Bronchial epithelial cell (primary cell): ENCODE results near the gene WASHC2A. TPM values are rescaled to one million over a fixed set of nuclear protein-coding genes. Genes with fewer than 3 reads are reported as not detected.
A peak's percentile ranks its signal among the peaks of the same experiment; 100 is the strongest.
"Not testable (repeated sequence)": the region's sequence is repeated elsewhere in the genome, so short reads cannot be mapped to it uniquely, and the experiment has no call there.

Experiments used
- DNase-seq: peaks from one replicate; pipeline ENCODE4 v3.0.0-alpha.2; 2010; ENCODE audit warnings: low read depth
- FAIRE-seq: peaks from 2 replicates; lab custom pipeline; 2011; peaks lifted over from hg19 to GRCh38; lab: Jason Lieb, UNC
- H3K27me3 ChIP-seq: 2 replicates; pipeline ENCODE4 v1.5.1; 2011; ENCODE audit warnings: low read length; ENCODE audit not compliant: control insufficient read depth, insufficient read depth
- H3K36me3 ChIP-seq: 2 replicates; pipeline ENCODE4 v1.5.1; 2011; ENCODE audit warnings: low read length; ENCODE audit not compliant: control insufficient read depth, insufficient read depth
- H3K4me3 ChIP-seq: 2 replicates; pipeline ENCODE4 v1.5.1; 2011; ENCODE audit warnings: mild to moderate bottlenecking, low read depth, low read length, control low read depth
- CTCF ChIP-seq: IDR thresholded peaks from 2 replicates; pipeline ENCODE4 v1.5.1; 2011; ENCODE audit warnings: mild to moderate bottlenecking, moderate library complexity, low read length, control low read depth, inconsistent platforms; ENCODE audit not compliant: insufficient read depth, severe bottlenecking
- total RNA-seq: library from RNA; depleted of rRNA; stranded (reverse); fragments of >200 nt; gene quantifications from 2 replicates; pipeline ENCODE4 v1.2.1, GENCODE V29; 2014

WASHC2A gene
- total RNA-seq, 1 donor from 2014 or later: 24.0 TPM

DNA sequence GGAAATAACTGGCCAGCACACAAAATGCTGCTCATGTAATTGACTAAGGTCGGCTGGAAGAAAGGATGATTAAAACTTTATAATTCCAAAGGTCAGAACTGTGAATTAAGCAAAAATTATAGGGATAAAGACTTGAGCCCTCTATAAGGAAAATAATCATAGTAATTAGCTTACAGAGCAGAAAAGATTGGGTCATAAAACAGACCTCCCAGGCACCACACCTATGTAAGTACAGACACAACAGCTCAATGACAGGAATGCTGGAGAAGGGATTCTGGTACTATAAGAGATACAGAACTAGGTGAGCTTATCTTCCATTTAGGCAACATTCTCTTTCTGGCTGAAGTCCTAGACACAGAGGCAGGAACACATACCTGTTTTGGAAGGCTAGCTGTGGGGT lies 9.0 kb upstream of the WASHC2A start:
- not testable (repeated sequence) for H3K4me3 ChIP-seq, DNase-seq, FAIRE-seq, H3K27me3 ChIP-seq, H3K36me3 ChIP-seq

- not testable (repeated sequence) for H3K27me3 ChIP-seq, H3K4me3 ChIP-seq, H3K36me3 ChIP-seq, FAIRE-seq
- peak; percentile 29 for DNase-seq
Measured at GRCh38 chr10:50059946-50060345, 7.8 kb upstream of the WASHC2A start.

DNA sequence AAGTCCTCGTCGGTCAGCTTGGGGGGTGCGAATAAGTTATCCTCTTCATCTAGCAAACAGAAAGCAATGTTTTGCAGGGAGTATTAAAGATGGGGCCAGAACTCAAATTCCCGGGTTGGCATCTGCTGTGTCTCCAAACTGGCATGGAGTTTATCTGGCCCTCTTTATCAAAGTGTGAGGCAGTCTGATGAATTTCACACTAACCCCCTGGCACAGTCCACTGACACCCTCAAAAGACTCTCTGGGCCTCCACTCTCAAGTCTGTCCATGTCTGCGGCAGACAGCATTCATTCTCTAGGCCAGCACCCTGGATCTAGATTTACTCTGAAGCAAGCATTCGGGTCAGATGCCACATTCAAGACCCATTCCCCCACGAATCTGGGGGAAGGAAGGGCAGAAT lies 6.2 kb upstream of the WASHC2A start:
- H3K27me3 ChIP-seq, H3K4me3 ChIP-seq, DNase-seq, H3K36me3 ChIP-seq, FAIRE-seq: not testable (repeated sequence)

DNA sequence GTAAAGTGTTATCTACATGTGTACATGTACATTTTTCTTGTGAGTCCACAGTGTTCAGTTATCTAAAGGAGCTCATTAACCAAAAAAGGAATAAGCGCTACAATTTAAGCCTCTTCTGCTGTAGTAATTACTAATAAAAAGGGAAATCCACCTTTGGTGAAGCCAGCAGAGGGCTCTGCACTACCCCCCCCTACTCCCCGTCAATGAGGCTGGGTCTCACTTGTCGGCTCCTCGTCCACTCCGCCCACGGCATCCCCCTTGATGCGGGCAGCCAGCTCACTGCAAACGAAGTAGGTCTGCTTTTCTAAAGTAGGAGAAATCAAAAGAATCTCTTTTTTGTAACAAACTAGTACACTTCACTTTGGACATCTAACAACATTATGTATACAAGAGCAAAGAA lies 4.7 kb upstream of the WASHC2A start:
- FAIRE-seq (no peak), DNase-seq (no peak)
- TF ChIP-seq CTCF: no peak
- H3K36me3 ChIP-seq: no peaks in the 10 kb centered on the region
- H3K4me3 ChIP-seq: no peak overlapping the region
- no peaks in the 10 kb centered on the region for H3K27me3 ChIP-seq

- peak overlapping the region; percentile 85 for H3K4me3 ChIP-seq
- H3K36me3 ChIP-seq, FAIRE-seq, H3K27me3 ChIP-seq, DNase-seq: not testable (repeated sequence)
Measured at GRCh38 chr10:50068352-50068659, 552 bp downstream of the WASHC2A start.

DNA sequence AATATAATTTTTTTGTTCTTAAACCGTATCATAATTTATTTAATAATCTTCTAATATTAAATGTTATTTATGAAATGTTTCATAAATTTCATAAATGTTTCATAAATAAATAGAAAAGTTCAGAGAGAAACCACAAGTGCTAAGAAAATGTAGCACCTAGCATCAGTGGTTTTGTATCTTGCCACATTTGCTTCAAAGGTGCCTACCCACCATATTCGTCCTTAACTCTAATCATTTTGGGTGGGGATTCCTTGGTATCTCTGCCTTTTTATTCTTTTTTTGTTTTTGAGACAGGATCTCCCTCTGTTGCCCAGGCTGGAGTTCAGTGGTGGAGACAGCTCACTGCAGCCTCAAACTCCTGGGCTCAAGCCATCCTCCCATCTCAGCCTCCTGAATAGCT lies 7.4 kb downstream of the WASHC2A start:
- H3K36me3 ChIP-seq, H3K4me3 ChIP-seq, H3K27me3 ChIP-seq, FAIRE-seq, DNase-seq: not testable (repeated sequence)

- FAIRE-seq, DNase-seq, H3K4me3 ChIP-seq, H3K36me3 ChIP-seq, H3K27me3 ChIP-seq: not testable (repeated sequence)
Measured at GRCh38 chr10:50075544-50075943, 7.8 kb downstream of the WASHC2A start.

GRCh38 chr10:50091304-50091703 lies 23.6 kb downstream of the WASHC2A start:
- H3K27me3 ChIP-seq, H3K4me3 ChIP-seq, DNase-seq, FAIRE-seq, H3K36me3 ChIP-seq: not testable (repeated sequence)

- DNase-seq, H3K4me3 ChIP-seq, H3K36me3 ChIP-seq, FAIRE-seq, H3K27me3 ChIP-seq: not testable (repeated sequence)
Measured at GRCh38 chr10:50092928-50093327, 25.2 kb downstream of the WASHC2A start.

DNA sequence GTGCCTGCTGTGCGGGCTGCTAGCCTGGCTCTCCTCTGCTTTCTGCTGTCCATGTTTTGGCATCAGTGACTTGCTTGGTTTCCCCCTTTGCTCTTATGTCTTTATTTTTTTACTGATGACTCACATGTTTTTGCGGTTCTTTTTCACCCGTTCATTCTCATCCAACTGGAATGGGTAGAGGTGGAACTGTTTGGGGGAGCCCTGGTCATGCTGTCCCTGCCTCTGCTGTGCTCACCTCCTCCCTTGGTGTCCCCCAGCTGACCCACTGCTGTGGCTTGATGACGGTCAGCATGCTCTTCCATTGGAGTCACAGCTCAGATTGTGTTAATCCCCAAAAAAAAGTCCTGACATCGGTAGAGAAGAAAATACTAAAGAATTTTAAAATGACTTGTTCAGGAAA lies 26.9 kb downstream of the WASHC2A start:
- DNase-seq, FAIRE-seq, H3K4me3 ChIP-seq, H3K36me3 ChIP-seq, H3K27me3 ChIP-seq: not testable (repeated sequence)

GRCh38 chr10:50095402-50095801 lies 27.6 kb downstream of the WASHC2A start:
- H3K27me3 ChIP-seq, H3K36me3 ChIP-seq, H3K4me3 ChIP-seq, DNase-seq, FAIRE-seq: not testable (repeated sequence)

- H3K4me3 ChIP-seq, FAIRE-seq, DNase-seq, H3K27me3 ChIP-seq, H3K36me3 ChIP-seq: not testable (repeated sequence)
Measured at GRCh38 chr10:50096722-50097121, 29.0 kb downstream of the WASHC2A start.

DNA sequence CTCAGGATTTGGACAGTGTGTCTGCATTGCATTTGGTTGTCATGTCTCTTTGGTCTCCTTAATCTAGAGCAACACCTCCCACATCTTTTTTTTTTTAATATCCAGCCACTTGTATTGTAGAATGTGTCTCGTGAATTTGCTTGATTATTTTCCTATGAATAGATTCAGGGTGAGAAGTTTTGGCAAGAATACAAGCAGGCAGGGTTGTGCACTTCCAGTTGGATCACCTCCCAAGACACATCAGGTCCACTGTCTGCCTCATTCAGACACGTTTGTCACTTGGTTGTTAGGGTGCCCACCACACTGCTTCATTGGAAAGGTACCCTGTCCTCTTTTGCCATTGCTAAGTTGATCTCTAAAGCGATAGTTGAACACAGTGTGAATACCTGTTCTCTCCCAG lies 30.9 kb downstream of the WASHC2A start:
- not testable (repeated sequence) for H3K36me3 ChIP-seq, H3K4me3 ChIP-seq, H3K27me3 ChIP-seq, DNase-seq, FAIRE-seq

DNA sequence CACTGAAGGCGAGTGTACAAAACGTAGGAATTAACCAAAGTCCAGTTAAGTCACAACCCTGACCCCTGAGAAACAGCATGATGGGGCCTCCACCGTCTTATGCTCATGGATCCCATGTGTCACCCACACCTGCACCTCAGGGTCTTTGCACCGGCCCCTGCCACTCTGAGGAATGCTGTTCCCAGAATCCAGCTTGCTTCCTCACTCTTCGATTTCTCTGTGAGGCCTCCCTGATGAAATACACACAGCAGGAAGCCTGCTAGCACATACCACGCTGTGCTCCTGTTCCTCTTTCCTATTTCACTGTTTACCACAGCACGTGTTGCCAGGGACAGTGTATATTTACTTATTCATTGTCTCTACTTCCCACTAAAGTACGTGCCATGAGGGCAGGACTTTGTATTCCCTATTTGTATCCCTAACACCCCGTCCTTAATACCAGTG lies 33.4 kb downstream of the WASHC2A start:
- not testable (repeated sequence) for H3K36me3 ChIP-seq, H3K27me3 ChIP-seq, DNase-seq, H3K4me3 ChIP-seq, FAIRE-seq
